Left ventricle myocardium inferior (tissue), 1 donor: ENCODE data around the gene KRTAP2-4. TPM values are rescaled to one million over a fixed set of nuclear protein-coding genes. Genes with fewer than 3 reads are reported as not detected.
"Not testable (repeated sequence)": the region's sequence is repeated elsewhere in the genome, so short reads cannot be mapped to it uniquely, and the experiment has no call there.

Experiments
- DNase-seq: peaks from one replicate; pipeline ENCODE4 v3.0.0-alpha.2; 2020
- H3K27ac ChIP-seq: fragments of 200-600 bp; replicated peaks from 2 replicates; pipeline ENCODE4 v1.8.0; 2021
- H3K27me3 ChIP-seq: fragments of 200-600 bp; 2 replicates; pipeline ENCODE4 v1.8.0; 2021; ENCODE audit warnings: low read depth
- H3K36me3 ChIP-seq: fragments of 200-600 bp; 2 replicates; pipeline ENCODE4 v1.8.0; 2021
- H3K4me1 ChIP-seq: fragments of 200-600 bp; 2 replicates; pipeline ENCODE4 v1.8.0; 2021
- H3K4me3 ChIP-seq: fragments of 200-600 bp; 2 replicates; pipeline ENCODE4 v1.8.0; 2021; ENCODE audit warnings: mild to moderate bottlenecking, moderate library complexity
- H3K9me3 ChIP-seq: fragments of 200-600 bp; replicated peaks from 2 replicates; pipeline ENCODE4 v1.8.0; 2021
- intact Hi-C: fragments of 100-400 bp; cut with micrococcal nuclease; formaldehyde crosslinking; loops from one replicate; pipeline ENCODE4 v1.11.0; 2022
- total RNA-seq: library from RNA; stranded (reverse); fragmentation: NEBNext Ultra II Directional; extraction: Animal tissue kit (Norgen Biotek cat#: 25700); gene quantifications from one replicate; pipeline ENCODE4 v1.2.1, GENCODE V29; 2021
- TF ChIP-seq, protein P1 (sequence below): fragments of 200-600 bp; IDR thresholded peaks from 2 replicates; pipeline ENCODE4 v1.8.0; 2021; ENCODE audit warnings: antibody characterized with exemption, mild to moderate bottlenecking, borderline replicate concordance
- donor health status: DM: no; HTN: yes; CAD: no; lungs with severe emphysema.

KRTAP2-4 gene
- total RNA-seq, 1 donor from 2014 or later = not detected

- Histone ChIP-seq H3K36me3 (no peaks in the 10 kb centered on the region), H3K4me1 (no peaks in the 10 kb centered on the region), H3K27ac (no peak overlapping the region), H3K27me3 (peaks cover 65% of the 10 kb centered on the region), H3K4me3 (no peak overlapping the region), H3K9me3 (no peaks in the 10 kb centered on the region)
- DNase-seq = no peak
- TF ChIP-seq, protein P1, sequence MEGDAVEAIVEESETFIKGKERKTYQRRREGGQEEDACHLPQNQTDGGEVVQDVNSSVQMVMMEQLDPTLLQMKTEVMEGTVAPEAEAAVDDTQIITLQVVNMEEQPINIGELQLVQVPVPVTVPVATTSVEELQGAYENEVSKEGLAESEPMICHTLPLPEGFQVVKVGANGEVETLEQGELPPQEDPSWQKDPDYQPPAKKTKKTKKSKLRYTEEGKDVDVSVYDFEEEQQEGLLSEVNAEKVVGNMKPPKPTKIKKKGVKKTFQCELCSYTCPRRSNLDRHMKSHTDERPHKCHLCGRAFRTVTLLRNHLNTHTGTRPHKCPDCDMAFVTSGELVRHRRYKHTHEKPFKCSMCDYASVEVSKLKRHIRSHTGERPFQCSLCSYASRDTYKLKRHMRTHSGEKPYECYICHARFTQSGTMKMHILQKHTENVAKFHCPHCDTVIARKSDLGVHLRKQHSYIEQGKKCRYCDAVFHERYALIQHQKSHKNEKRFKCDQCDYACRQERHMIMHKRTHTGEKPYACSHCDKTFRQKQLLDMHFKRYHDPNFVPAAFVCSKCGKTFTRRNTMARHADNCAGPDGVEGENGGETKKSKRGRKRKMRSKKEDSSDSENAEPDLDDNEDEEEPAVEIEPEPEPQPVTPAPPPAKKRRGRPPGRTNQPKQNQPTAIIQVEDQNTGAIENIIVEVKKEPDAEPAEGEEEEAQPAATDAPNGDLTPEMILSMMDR = no peak
- intact Hi-C loops = no loop called here
These were observed 38.2 kb upstream of the KRTAP2-4 start for GRCh38 chr17:41103896-41104295.

DNA sequence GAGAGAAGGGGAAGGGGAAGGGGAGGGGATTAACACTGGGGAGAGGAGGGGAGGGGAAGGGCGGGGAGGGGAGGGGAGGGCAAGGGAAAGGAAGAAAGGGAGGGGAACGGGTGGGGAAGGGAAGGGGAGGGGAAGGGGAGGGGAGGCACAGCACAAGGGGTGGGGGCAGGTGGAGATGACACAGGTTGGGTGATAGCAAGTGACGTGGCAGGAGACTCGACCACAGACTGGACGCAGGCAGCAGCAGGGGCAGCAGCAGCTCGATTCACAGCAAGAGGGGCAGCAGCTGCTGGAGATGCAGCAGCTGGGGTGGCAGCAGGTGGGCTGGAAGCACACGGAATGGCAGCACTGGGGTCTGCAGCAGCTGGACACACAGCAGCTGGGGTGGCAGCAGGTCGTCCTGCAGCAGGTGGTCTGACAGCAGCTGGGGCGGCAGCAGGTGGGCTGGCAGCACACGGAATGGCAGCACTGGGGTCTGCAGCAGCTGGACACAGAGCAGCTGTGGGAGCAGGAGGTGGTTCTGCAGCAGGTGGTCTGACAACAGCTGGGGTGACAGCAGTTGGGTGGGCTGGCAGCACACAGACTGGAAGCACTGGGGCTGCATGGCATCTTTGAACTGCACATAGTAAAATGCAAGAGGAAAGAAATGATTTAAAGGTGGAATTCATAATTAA, 36.0 kb upstream of the KRTAP2-4 start, which contains the start of gene KRTAP4-16:
Gene KRTAP4-16, minus strand, starts transcription at position 624 of the 674 bp plus-strand sequence. Its CDS starts 0 bp downstream, at position 624.
- Histone ChIP-seq H3K9me3 (no peaks in the 10 kb centered on the region), H3K4me3 (no peak within 1 kb of the TSS), H3K36me3 (no peaks in the 10 kb centered on the region), H3K27me3 (peaks cover 55% of the 10 kb centered on the region), H3K27ac (no peak within 1 kb of the TSS), H3K4me1 (no peaks in the 10 kb centered on the region)
- TF ChIP-seq, protein P1 = no peak
- intact Hi-C loops = no loop called here
- no peak for DNase-seq

GRCh38 chr17:41099682-41100480, 34.2 kb upstream of the KRTAP2-4 start:
- H3K27ac ChIP-seq, H3K36me3 ChIP-seq, H3K9me3 ChIP-seq, DNase-seq, H3K4me1 ChIP-seq, H3K4me3 ChIP-seq, intact Hi-C loops: not testable (repeated sequence)
- peaks cover 51% of the 10 kb centered on the region for H3K27me3 ChIP-seq

DNA sequence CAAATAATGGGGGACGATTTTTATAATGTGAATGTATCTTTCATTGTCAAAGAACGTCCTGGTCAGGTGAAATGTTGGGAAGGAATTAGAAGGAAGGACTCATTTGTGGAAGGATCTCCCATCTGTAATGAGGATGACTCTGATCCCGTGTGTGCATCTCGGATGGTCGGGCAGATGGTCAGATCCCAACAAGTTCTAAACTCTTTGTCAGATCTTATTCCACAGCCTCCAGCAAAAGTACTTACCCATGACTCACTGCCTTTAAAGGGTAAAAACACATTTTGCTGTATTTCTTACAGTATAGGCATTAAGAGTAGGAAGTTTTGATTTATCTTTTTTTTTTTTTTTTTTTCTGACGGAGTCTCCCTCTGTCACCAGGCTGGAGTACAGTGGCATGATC, 32.8 kb upstream of the KRTAP2-4 start:
- peaks cover 50% of the 10 kb centered on the region for H3K27me3 ChIP-seq
- no peak overlapping the region for H3K4me3 ChIP-seq
- H3K27ac ChIP-seq = no peak overlapping the region
- DNase-seq = no peak
- no peaks in the 10 kb centered on the region for H3K4me1 ChIP-seq
- no peaks in the 10 kb centered on the region for H3K9me3 ChIP-seq
- TF ChIP-seq, protein P1 = no peak
- intact Hi-C loops = no loop called here
- no peaks in the 10 kb centered on the region for H3K36me3 ChIP-seq

DNA sequence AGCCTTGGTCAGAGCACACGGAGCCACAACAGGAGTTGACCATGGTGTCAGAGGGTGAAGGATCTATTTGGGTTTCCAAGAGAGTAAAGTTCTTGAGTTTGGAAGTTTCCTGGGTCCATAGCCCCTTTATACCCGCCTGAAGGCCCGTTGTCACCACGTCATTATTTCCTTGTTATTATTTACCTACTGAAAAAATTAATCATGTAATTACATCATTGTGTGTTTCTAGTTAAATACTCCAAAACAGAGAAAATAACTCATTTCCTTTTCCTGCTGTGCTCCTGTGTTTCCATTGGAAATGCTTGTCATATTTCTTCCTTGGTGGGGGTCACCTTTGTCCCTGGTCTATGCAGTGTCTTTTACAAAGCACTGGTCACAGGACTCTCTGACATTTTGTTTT, 32.4 kb upstream of the KRTAP2-4 start, which contains the start of gene KRTAP4-8:
Gene KRTAP4-8, minus strand, starts transcription at position 101 of the 400 bp plus-strand sequence. Its CDS starts 58 bp downstream, at position 43.
- intact Hi-C loops = no loop called here
- TF ChIP-seq, protein P1 = no peak
- no peaks in the 10 kb centered on the region for H3K9me3 ChIP-seq

More for the DNA sequence above, 32.4 kb upstream of the KRTAP2-4 start, which contains the start of gene KRTAP4-8:
- H3K27me3 ChIP-seq = peaks cover 50% of the 10 kb centered on the region
- H3K27ac ChIP-seq = no peak within 1 kb of the TSS
- H3K4me1 ChIP-seq = no peaks in the 10 kb centered on the region
- no peak for DNase-seq
- H3K4me3 ChIP-seq = no peak within 1 kb of the TSS
- no peaks in the 10 kb centered on the region for H3K36me3 ChIP-seq
